Stimulated activated CD4-positive, alpha-beta T cell treated with anti-CD3 and anti-CD28 coated beads, Interleukin-12 subunit alpha, Interleukin-12 subunit beta, amount 100 ng/mL, for 48 hours (primary cell): ENCODE measurements around the gene LDLRAD4.
"Not testable (repeated sequence)": the region's sequence is repeated elsewhere in the genome, so short reads cannot be mapped to it uniquely, and the experiment has no call there.

Experiments
- DNase-seq, 3 donors: peaks; one replicate each; pipeline ENCODE4 v3.0.0-alpha.2; 2020; ENCODE audit warnings: low read depth in 2 of 3, low spot score in 1 of 3

Gene LDLRAD4

GRCh38 chr18:13481331-13481730, 262.8 kb downstream of the LDLRAD4 start:
- DNase-seq: no peak

GRCh38 chr18:13481820-13482617, 263.5 kb downstream of the LDLRAD4 start:
- DNase-seq: no peak

GRCh38 chr18:13482618-13482945, 264.0 kb downstream of the LDLRAD4 start:
- no peak for DNase-seq

GRCh38 chr18:13483316-13484270, 265.0 kb downstream of the LDLRAD4 start:
- DNase-seq: no peak

GRCh38 chr18:13485182-13485581, 266.6 kb downstream of the LDLRAD4 start:
- DNase-seq: no peak

- no peak for DNase-seq
Measured at GRCh38 chr18:13485604-13486003, 267.0 kb downstream of the LDLRAD4 start.

GRCh38 chr18:13486284-13486683, 267.7 kb downstream of the LDLRAD4 start:
- no peak for DNase-seq

GRCh38 chr18:13486686-13487085, 268.1 kb downstream of the LDLRAD4 start:
- DNase-seq: no peak

GRCh38 chr18:13487237-13487636, 268.7 kb downstream of the LDLRAD4 start:
- DNase-seq: no peak

GRCh38 chr18:13488281-13488929, 269.8 kb downstream of the LDLRAD4 start:
- DNase-seq: no peak

GRCh38 chr18:13489303-13489702, 270.7 kb downstream of the LDLRAD4 start:
- DNase-seq: not testable (repeated sequence)

GRCh38 chr18:13491138-13491537, 272.6 kb downstream of the LDLRAD4 start:
- DNase-seq: no peak

- no peak for DNase-seq
Measured at GRCh38 chr18:13492314-13492713, 273.8 kb downstream of the LDLRAD4 start.

GRCh38 chr18:13493079-13493478, 274.5 kb downstream of the LDLRAD4 start:
- DNase-seq: no peak

- no peak for DNase-seq
Measured at GRCh38 chr18:13493725-13494124, 275.2 kb downstream of the LDLRAD4 start.

- DNase-seq: no peak
Measured at GRCh38 chr18:13494871-13495445, 276.4 kb downstream of the LDLRAD4 start.

GRCh38 chr18:13495961-13496360, 277.4 kb downstream of the LDLRAD4 start:
- no peak for DNase-seq

GRCh38 chr18:13496691-13497281, 278.2 kb downstream of the LDLRAD4 start:
- no peak for DNase-seq

GRCh38 chr18:13499803-13500202, 281.2 kb downstream of the LDLRAD4 start:
- DNase-seq: no peak

- no peak for DNase-seq
Measured at GRCh38 chr18:13500227-13500865, 281.8 kb downstream of the LDLRAD4 start.
